Lung microvascular endothelial cell (primary cell): Measurements from ENCODE around the gene CCDC188. TPM values are rescaled to one million over a fixed set of nuclear protein-coding genes. Genes with fewer than 3 reads are reported as not detected.

ENCODE experiments used
- DNase-seq, 2 donors: peaks; one replicate each; pipeline versions ENCODE4 v3.0.0 to v3.0.0-alpha.2; 2010; ENCODE audit warnings: low read depth in 2 of 2
- total RNA-seq: library from RNA; depleted of rRNA; stranded (reverse); fragments of >200 nt; gene quantifications from 2 replicates; pipeline ENCODE4 v1.2.1, GENCODE V29; 2014

CCDC188 gene
- total RNA-seq, 1 donor from 2014 or later = 3.6 TPM

DNA sequence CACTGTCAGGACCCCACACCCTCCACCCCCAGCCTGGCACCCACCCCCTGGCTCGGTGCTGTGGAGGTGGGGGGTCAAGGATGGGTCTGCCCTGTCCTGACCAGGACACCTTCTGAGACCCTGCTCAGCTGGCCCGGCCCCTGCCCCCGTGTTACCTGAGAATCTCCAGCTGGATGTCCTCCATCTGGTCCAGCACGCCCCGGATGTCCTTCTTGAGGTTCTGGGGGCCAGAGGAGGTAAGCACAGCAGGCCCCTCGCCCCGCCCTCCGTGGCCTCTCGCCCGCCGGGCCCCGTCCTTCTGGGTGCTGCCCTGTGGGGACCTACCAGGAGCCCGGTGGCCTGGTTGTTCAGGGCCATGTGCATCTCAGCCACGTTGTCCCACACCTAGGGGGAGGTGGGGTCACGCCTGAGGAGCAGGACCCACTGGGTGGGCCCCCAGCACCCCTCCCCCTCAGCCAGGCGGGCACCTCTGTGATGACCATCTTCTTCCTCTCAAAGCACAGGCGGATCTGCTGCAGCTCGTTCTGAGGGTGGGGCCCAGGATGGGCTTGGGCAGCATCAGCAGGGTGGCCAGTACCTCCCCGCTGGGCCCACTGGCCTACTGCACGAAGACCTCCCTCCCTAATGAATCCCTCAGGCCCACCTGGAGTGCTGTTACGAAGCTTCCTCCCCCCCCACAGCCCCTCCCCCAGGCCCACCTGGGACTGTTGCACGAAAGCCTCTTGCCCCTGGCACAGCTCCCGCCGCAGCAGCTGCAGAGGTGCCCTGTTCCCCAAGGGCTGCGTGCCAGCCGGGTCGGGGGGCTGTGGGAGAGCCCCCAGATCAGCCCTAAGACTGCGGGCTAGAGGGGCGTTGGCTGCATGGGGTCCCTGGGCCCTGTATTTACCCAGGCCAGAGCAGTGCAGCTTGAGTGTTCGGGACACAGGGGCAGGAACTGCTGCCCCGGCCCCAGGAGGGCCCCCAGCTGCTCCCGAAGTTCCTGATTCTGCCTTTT lies 1.3 kb downstream of the CCDC188 start:
- DNase-seq = no peak

DNA sequence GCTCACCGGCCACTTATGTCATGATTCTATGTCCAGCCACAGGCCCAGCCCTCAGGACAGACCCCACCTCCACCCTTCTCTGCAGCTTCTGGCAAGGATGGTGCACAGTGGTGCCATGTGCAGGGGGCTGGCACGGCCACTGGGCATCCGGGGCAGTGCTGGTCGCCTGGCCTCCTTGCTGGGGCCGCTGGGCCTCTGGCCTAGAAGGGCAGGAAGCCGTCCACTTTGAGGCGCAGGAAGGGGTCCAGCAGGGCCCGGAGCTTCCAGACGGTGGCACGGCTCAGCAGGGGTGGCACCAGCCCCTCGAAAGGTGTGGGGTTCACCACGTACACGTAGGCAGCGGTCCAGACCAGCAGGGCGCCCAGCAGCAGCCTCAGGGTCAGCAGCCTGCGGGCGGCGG lies 2.4 kb downstream of the CCDC188 start:
- no peak for DNase-seq

DNA sequence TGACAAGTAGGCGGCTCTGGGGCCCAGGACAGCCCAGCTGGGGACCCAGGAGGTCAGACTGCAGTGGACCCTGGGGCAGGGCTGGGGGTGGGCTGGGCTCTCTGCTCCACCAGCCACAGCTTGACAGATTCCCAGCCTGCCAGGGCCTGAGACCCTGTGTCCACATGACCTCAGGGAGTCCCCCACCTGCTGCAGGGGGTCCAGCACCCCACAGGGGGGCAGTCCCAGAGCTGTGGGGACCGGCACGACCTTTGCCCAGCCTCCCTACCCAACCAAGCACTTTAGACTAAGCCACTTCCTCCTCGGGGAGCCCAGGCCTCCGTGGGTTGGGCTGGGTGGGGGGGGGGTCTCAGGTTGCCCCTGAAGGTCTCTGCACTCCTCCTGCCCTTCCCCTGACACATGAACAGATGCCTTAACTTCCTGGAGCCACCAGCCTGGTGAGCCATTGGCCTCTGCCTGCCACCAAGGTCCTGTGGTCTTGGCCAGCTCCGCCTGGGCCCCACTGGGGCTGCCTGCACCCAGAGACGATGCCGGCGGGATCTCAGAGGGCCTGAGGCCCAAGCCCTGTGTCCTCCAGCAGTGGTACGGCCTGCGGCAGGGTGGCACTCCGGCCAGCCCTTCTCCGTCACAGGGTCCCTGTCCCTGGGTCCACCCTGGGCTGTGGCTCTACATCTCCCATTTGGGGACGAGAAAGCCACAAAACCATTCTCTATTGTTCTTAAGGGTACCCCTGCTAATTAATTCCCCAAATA lies 3.4 kb downstream of the CCDC188 start:
- no peak for DNase-seq

DNA sequence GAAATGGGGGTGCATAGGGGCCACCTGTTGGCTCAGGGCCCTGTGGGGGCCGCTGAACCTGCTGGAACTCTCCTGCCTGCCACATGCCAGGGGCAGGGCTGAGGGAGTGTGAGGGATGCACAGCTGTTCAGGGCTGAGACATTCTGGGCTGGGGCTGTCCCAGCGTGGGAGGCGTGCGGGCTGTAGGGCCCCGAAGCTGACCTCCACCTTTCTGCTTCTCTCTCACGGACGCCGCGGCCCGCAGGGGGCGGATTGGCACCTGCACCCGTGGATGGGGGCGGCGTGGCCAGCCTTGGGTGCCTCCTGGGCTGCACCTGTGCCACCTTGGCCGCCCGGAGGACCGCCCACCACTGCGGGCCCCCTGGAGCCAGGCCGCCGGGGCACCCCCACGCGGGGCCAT lies 4.1 kb downstream of the CCDC188 start:
- no peak for DNase-seq

DNA sequence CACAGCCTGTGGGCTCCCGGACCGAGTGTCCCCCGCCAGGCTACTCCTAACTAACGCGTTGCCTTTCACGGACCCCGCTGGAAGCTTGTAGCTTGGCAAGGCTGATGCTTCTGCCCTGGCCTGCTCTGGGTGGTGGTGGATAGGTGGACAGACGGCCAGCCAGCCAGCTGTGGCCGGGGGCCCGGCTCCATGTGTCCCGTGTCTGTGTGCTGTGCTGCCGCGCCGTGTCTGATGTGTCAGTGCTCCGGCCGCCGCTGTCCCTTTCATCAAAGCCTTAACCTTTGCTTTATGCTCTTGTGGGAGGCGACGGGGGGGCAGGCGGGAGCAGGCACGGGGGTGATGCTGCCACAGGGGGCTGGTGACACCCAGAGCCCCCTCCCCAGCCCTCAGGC lies 5.0 kb downstream of the CCDC188 start:
- DNase-seq = no peak

DNA sequence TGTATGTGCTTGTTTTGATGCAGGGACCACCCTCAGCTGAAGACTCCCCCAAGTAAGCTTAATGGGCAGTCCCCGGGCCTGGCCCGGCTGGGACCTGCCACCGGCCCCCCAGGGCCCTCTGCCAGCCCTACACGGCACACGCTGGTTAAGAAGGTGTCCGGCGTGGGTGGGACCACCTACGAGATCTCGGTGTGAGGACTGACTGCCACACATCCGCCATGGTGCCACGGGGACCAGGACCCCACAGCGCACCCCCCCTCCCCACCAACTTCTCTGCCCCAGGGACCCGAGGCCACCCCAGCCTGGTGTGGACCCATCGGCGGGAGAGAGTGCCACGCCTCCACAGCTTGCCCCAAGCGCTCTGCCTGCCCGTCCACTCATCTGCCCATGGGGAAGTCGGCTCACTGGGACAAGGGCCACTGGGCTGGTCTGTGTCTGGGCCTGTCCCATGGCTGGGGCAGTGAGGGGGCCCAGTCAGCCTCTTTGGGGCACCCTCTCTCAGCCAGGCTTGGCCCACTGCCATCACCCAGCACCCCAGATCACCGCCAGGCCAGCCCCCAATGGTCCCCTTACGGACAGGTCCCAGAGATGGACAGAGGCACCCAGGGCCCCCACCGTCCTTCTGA lies 5.5 kb downstream of the CCDC188 start:
- DNase-seq = no peak

DNA sequence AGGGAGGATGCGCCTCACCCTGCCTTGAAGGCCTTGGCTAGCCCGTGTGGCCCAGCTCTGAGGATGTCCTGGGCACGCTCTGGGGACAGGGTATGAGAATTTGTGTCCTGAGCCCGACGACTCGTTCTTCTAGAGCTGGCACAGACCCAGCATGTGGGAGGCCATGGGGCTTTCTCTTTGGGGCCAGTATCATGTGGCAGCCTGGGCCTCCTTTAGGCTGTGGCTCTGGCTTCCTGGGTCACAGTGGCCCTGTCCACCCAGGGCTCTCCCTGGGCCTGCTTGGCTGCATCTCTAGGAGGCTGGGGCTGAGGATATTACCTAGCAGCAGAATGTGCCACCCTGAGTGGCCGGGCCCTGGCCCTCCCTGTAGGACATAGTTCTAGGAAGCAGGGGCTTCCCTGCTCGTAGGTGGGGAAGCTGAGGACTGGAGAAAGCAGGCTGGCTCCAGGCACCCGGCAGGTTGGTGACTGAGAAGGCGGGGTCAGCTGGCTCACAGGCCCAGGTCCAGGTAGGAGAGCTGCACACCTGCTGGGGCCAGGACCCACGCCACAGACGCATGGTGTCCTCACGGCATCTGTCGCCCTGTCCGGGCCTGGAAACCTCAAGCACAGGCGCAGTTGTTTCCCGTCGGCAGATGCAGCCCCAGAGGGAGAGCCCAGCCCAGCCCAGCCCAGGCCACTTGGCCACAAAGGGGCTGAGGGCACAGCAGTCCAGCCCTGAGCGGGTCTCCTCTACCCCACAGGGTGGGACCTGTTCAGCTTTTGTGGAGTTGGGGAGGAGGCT lies 6.8 kb downstream of the CCDC188 start:
- no peak for DNase-seq

DNA sequence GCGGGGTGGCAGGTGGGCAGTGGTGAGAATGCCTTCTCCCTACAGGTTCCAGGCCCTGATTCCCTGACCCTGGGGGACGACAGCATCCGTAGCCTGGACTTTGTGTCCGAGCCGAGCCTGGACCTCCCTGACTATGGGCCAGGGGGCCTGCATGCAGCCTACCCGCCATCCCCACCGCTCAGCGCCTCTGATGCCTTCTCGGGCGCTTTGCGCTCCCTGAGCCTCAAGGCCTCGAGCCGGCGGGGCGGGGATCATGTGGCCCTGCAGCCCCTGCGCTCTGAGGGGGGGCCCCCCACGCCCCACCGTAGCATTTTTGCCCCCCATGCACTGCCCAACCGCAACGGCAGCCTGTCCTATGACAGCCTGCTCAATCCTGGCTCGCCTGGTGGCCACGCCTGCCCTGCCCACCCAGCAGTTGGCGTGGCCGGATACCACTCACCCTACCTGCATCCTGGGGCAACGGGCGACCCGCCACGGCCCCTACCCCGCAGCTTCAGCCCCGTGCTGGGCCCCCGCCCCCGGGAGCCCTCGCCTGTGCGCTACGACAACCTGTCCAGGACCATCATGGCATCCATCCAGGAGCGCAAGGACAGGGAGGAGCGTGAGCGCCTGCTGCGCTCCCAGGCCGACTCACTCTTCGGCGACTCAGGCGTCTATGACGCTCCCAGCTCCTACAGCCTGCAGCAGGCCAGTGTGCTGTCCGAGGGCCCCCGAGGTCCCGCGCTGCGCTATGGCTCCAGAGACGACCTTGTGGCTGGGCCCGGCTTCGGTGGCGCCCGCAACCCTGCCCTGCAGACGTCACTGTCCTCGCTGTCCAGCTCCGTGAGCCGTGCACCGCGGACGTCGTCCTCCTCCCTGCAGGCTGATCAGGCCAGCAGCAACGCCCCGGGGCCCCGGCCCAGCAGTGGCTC lies 7.9 kb downstream of the CCDC188 start:
- DNase-seq = no peak

DNA sequence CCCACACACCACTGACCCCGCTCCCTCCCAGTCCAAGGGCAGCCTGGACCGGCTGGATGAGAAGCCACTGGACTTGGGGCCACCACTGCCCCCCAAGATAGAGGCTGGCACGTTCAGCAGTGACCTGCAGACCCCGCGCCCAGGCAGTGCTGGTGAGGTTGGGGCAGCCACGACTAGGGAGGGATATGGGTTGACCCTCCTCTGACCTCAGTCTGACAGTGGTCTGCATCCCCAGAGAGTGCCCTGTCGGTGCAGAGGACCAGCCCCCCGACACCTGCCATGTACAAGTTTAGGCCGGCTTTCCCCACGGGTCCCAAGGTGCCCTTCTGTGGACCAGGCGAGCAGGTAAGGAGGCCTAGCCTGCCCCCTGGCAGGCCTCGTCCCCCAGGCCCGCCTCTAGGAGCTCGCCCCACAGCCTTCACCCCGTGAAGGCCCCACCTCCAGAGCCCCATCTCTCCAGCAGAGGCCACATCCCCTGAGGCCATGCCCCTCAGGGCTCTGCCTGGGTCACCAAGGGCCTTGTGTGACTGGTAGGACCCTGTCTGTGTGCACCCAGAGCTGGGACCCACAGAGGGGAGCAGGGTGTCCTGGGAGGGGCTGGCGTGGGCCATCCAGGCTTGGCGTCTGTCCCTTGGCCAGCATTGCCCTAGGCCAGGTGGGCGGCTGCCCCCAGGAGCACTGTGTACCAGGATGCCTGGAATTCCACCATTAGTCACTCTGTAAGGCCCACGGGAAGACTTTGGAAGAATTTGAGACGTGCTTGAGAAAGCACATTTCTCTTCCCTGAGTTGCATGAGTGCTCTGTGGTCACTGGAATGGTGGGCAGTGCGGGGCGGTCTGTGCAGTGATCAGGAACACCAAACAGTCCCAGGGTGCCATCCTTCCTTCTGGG lies 9.4 kb downstream of the CCDC188 start:
- DNase-seq = no peak

DNA sequence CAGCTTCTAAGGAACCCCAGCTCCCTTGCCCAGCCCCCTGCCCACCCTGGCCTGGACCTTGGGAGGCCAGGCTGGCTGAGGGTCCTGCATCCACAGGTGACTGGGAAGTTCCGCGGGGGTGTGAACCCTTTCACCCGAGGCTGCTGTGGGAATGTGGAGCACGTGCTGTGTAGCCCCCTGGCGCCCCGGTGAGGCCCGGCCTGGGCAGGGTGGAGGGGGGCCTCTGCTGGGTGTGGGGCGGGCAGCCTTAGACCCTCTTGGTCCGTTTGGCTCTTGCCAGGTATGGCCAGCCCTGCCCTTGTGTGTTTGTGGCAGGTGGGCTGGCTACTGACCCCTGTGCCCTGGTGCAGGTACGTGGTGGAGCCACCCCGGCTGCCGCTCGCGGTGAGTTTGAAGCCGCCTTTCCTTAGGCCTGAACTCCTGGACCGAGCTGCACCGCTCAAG lies 10.3 kb downstream of the CCDC188 start:
- DNase-seq = no peak

DNA sequence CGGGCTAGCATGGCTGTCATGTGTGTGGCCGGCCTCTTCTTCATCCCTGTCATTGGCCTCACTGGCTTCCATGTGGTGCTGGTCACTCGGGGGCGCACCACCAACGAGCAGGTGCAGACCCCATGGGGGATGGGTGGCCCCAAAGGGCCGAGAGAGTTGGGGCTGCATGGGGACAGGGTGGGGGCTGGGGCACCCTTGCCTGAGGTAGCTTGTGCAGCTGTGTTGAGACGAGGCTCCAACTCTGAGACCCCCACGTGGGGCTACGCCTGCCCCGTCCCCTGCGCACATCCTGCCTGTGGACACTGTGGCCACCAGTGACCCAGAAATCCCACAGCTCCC lies 10.8 kb downstream of the CCDC188 start:
- DNase-seq = no peak

DNA sequence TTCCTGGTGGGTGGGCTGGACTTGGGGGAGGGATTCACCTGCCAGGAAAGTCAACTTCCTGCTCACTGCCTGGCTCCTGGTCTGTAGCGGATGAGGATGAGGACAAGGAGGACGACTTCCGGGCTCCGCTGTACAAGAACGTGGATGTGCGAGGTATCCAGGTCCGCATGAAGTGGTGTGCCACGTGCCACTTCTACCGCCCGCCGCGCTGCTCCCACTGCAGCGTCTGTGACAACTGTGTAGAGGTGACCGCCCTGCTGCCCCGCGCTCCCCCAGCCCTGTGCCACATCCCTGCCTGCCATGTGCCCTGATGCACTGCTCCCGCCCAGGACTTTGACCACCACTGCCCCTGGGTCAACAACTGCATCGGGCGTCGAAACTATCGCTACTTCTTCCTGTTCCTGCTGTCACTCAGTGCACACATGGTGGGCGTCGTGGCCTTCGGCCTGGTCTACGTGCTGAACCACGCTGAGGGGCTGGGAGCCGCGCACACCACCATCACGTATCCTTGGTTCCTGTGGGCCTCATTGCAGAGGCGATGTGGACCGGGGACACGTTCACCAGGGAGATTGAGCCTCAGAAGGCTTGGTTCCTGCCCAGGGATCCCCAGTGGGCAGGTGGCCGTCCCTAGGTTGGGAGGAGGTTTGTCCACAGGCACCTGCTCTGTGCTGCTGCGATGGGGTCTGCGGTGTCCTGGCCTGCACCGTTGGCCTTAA lies 11.3 kb downstream of the CCDC188 start:
- no peak for DNase-seq

DNA sequence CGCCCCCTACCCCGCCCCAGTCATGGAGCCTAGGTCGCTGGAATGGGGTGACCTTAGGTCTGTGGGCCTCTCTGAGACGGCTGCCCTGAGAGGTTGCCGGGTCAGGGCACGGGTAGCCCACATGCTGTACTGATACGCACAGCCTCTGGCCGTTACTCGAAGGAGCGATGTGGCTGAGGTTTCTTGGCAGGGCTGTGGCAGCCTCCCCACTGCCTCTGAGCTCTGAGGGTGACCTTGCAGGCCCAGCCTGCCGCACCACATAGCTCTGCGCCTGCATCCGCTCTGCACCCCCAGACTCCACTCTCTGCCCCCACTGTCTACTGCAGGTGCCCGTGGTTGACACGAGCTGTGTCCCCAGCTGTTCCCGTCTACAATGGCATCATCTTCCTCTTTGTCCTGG lies 12.0 kb downstream of the CCDC188 start:
- DNase-seq = no peak

DNA sequence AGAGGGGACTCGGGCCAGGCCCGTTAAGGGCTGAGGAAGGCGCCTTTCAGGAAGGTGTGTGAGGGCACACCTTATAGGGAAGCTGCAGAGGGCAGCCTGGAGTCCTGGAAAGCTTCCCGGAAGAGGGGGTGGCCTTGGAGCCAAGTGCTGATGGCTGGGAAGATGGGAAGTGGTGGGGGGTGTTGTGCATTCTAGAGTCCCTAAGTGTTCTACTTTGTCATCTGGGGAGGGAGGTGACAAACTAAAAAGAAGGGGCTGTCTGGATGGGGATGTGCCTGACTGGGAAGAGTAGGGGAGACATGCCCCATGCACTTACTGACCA lies 12.5 kb downstream of the CCDC188 start:
- no peak for DNase-seq

DNA sequence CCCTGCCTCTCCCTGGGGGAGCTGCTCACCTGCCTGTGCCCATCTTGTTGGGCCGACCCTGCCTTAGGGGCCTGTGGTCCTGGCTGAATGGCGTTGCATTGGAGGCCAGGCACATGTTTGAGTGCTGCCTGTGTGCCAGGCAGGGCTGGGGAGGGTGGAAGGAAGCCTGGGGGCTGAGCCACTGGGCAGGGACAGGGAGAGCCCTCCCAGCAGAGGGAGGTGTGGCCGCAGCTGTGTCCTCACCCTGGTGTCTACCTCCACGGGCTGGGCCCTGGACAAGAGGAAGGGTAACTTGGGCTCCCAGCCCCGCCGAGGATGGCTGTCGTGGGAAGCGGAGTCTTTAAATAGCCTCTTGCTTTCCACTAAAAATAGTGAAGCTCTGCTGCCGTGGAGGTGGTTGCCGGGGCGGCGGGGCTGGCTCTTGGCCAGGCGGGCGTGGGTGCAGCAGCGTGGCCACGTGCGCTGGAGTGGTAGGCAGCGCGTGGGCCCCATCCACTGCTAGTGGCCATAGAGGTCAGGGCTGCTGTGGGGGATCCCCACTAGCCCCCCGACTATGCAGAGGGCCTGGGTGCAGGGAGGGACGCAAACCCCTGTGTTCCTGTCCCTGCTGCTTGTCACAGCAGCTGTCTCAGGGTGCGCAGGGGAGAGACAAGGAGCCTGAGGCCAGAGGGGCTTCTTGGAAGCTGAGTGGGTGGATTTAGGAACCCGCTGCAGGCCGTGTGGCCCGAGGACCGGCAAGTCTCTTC lies 13.0 kb downstream of the CCDC188 start:
- peak in 1 of 2 donors; percentile 31 for DNase-seq

DNA sequence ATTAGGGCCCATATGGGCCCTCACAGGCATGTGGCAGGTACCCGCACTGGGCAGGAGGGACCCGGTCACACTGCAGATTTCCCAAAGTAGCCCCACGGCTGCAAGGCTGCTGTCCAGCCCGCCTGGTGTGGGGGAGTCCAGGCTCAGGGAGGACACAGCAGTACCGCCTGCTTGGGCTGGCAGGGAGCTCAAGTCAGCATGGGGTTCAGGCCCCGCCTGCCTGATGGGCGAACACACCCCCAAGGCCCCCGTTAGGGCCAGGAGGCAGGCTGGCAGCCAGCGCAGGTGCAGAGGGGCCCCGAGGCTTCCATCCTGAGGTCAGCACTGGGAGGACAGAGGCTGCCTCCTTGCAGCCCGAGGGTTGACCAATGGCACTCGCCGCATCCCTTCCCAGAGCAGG lies 13.7 kb downstream of the CCDC188 start:
- no peak for DNase-seq

DNA sequence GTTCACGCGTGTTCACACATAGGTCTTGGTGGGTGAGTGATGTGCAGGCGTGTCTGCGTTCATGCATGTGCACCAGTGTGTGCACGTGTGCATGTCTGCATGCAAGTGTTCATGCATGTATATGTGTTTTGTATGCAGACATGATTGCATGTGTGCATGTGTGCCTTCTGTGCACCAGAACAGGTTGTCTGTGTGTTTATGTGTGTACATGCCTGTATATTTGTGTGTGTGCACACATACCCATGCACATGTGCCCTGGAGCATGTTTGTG lies 14.3 kb downstream of the CCDC188 start:
- DNase-seq = no peak

DNA sequence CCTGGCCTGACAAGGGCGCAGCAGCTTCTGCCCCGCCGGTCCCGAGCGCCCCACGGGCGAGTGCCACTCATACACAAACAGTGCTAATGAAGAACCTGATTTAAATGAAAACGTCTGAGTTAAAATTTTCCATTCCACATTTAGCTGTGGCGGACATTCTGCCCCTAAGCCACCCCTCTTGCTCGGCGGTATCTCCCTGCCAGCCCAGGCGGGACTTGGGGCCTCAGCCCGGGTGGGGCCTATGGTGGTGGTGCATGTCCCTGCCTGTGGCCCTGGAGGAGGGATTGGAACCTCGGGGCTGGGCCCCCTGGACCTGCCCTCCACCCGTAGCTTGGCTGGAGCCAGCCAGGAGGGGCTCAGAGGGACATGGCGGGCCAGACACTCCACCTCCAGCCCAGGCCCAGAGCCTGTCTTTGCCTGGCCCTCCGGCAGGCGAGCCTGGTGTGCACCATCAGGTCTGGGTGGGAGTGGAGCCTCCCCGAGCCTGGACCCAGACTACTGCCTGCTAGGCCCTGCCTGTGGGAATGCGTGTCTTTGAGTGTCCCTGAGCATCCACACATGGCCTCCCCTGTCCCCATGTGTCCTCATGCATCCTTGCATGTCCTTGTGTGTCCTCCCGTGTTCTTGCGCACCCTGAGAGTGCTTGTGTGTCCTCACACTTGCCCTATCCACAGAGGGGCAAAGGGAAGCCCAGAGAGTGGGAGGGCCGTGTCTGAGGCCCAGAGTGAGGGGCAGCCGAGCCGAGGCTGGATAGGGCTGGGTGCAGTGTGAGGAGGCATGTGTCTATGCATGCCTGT lies 14.9 kb downstream of the CCDC188 start:
- DNase-seq = no peak
